GM23248 (cell line): ENCODE data around the gene IZUMO1R. TPM values are rescaled to one million over a fixed set of nuclear protein-coding genes. Genes with fewer than 3 reads are reported as not detected.

Source experiments
- DNase-seq: peaks from one replicate; pipeline ENCODE4 v3.0.0-alpha.2; 2015
- H2AFZ ChIP-seq: fragments of 200-600 bp; sonication (generic); 2 replicates; pipeline ENCODE4 v1.6.1; 2016; ENCODE audit warnings: antibody characterized with exemption
- H3F3A ChIP-seq: fragments of 200-600 bp; sonication (generic); 2 replicates; pipeline ENCODE4 v1.6.1; 2016; ENCODE audit warnings: mild to moderate bottlenecking, antibody characterized with exemption, mixed run types; ENCODE audit not compliant: insufficient read depth
- H3K27ac ChIP-seq: fragments of 200-600 bp; sonication (generic); 2 replicates; pipeline ENCODE4 v1.5.1; 2016; ENCODE audit warnings: mild to moderate bottlenecking
- H3K27me3 ChIP-seq: fragments of 200-600 bp; sonication (generic); replicated peaks from 2 replicates; pipeline ENCODE4 v1.6.1; 2016; ENCODE audit warnings: mild to moderate bottlenecking; ENCODE audit not compliant: insufficient read depth
- H3K36me3 ChIP-seq: fragments of 200-600 bp; sonication (generic); 2 replicates; pipeline ENCODE4 v1.6.1; 2016; ENCODE audit warnings: low read depth, mild to moderate bottlenecking
- H3K4me1 ChIP-seq: fragments of 200-600 bp; sonication (generic); 2 replicates; pipeline ENCODE4 v1.6.1; 2016; ENCODE audit warnings: mild to moderate bottlenecking; ENCODE audit not compliant: insufficient read depth
- H3K4me2 ChIP-seq: fragments of 200-600 bp; sonication (generic); one replicate; pipeline ENCODE4 v1.6.1; 2016; ENCODE audit warnings: mild to moderate bottlenecking; ENCODE audit not compliant: unreplicated experiment
- H3K4me3 ChIP-seq: fragments of 200-600 bp; sonication (generic); 2 replicates; pipeline ENCODE4 v1.5.1; 2016; ENCODE audit warnings: mild to moderate bottlenecking
- H3K79me2 ChIP-seq: fragments of 200-600 bp; sonication (generic); 2 replicates; pipeline ENCODE4 v1.6.1; 2016; ENCODE audit warnings: mild to moderate bottlenecking; ENCODE audit not compliant: insufficient read depth
- H3K9ac ChIP-seq: fragments of 200-600 bp; sonication (generic); 2 replicates; pipeline ENCODE4 v1.6.1; 2016; ENCODE audit warnings: mild to moderate bottlenecking
- H3K9me2 ChIP-seq: fragments of 200-600 bp; sonication (generic); 2 replicates; pipeline ENCODE4 v1.6.1; 2016; ENCODE audit warnings: mixed run types, mild to moderate bottlenecking, moderate library complexity; ENCODE audit not compliant: insufficient read depth
- H3K9me3 ChIP-seq: fragments of 200-600 bp; sonication (generic); one replicate; pipeline ENCODE4 v1.6.1; 2017; ENCODE audit warnings: low read depth
- H4K20me1 ChIP-seq: fragments of 200-600 bp; sonication (generic); 2 replicates; pipeline ENCODE4 v1.6.0; 2016; ENCODE audit not compliant: insufficient read depth
- EZH2 ChIP-seq: fragments of 200-600 bp; sonication (generic); IDR thresholded peaks from 2 replicates; pipeline ENCODE4 v1.6.1; 2018; ENCODE audit warnings: antibody characterized with exemption, mild to moderate bottlenecking; ENCODE audit not compliant: insufficient read depth, poor library complexity, severe bottlenecking
- EZH2phosphoT487 ChIP-seq: fragments of 200-600 bp; sonication (generic); IDR thresholded peaks from 2 replicates; pipeline ENCODE4 v1.6.1; 2018; ENCODE audit warnings: antibody characterized with exemption, moderate library complexity, mild to moderate bottlenecking, low read depth; ENCODE audit not compliant: insufficient read depth
- WGBS, 2 experiments: methylation state at CpG; one replicate each; pipeline ENCODE4 v1.1.6; 2015 to 2017; ENCODE audit warnings: low lambda C conversion rate in 2 of 2, low coverage in 1 of 2; ENCODE audit errors: missing lambda C conversion rate in 2 of 2; 5-methylcytosine and 5-hydroxymethylcytosine counted together
- in situ Hi-C: fragments of 300-500 bp; cut with MboI; formaldehyde crosslinking; loops from 2 replicates; pipeline ENCODE4 v1.15.0; 2020
- polyA plus RNA-seq: library from polyadenylated mRNA; unstranded; fragments of >200 nt; fragmentation: Nextera tagmentation; extraction: Ambion mirVana; gene quantifications from 2 replicates; pipeline ENCODE4 v1.2.1, GENCODE V29; 2016
- total RNA-seq: library from RNA; depleted of rRNA; stranded (reverse); fragments of >200 nt; shearing (Covaris generic); gene quantifications from 2 replicates; pipeline ENCODE4 v1.2.3, GENCODE V29; 2014; rRNA removed

IZUMO1R gene
- total RNA-seq (not detected in 2 replicates), polyA plus RNA-seq (not detected in 2 replicates)

DNA sequence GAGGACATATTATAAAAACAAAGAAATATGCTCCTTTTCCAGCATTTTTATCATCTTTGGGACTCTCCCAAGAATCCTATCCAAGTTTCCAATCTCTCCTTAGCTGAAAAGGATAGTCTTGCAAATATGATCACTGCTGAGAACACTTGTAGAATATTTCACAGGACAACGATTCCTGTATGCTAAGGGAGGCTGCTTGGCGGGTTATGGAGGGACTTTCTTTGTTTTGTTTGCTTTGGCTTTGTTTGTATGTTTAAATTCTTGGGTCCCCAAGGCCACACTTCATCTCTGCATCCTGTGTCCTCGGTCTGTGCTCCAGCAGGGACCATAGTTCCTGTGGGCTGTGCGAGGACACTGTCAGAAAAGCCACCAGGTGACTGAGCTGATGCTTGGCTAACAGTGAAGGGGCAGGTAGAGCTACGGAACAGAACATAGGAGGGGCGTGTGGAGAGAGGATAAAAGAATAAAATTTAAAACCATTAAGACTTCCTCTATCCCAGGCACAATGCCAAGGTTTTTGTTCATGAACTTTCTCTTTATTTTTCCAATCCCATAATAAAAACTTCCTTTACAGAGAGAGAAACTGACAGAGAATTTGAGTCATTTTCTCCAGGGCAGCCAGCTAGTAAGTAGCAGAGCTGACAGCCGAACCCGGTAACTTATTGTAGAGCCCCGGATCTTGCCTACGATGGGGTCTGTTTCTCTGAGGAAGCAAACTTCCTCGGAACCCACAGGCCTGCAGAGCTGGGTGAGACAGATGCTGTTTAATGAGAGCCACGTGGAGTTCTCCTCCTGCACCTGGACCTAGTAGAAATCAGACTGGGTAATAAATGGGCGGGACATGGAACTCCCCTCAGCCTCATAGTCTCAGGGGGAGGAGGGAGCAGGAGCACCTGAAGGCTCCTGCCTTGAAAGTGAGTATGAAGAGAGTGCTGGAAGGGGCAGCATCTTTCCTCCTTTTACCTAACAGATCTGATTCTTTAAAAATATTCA is at the start of gene IZUMO1R:
Gene IZUMO1R (plus strand): TSS at position 615 of the 993 bp plus-strand sequence. CDS start 1,057 bp downstream, outside the sequence.
- Histone ChIP-seq H3K9ac (no peak within 1 kb of the TSS), H3K9me3 (no peaks in the 10 kb centered on the region), H3K27me3 (peaks cover 24% of the 10 kb centered on the region; the same call in 1 of the 2 replicates), H3K36me3 (no peaks in the 10 kb centered on the region), H3K4me1 (no peaks in the 10 kb centered on the region), H3K9me2 (no peaks in the 10 kb centered on the region), H3K79me2 (no peaks in the 10 kb centered on the region), H3K4me3 (no peak within 1 kb of the TSS), H4K20me1 (no peaks in the 10 kb centered on the region), H3K4me2 (no peak within 1 kb of the TSS), H3F3A (no peaks in the 10 kb centered on the region), H3K27ac (no peak within 1 kb of the TSS), H2AFZ (no peak within 1 kb of the TSS)
- in situ Hi-C loops = no loop called here
- DNase-seq = peak; percentile 7
- WGBS, 2 experiments = 16 to 20% methylated on average over 13 of the region's 13 CpGs
- TF ChIP-seq EZH2 (no peak), EZH2phosphoT487 (no peak)

DNA sequence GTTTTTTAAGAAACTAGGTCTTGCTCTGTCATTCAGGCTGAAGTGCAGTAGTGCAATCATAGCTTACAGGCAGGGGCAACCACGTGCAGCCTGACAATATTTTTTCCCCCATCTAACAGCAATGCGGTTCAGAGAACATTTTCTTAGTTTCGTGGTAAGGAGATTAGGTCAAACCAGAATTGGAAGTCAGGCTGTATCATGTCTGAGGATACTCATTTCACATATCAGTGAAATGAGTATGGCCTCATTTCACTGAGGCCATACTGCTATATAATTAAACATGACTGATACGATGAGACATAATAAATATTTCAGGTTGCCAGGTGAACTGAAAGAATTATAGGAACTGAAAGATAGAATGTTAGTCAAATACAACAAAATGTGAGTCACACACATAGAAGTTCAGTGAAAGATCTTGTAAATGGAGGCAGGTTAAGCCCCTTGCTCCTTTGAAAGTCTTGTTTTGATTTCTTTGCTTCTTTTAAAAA is 32.5 kb upstream of the IZUMO1R start:
- H4K20me1 ChIP-seq = no peaks in the 10 kb centered on the region
- no peaks in the 10 kb centered on the region for H3K36me3 ChIP-seq
- H3K9ac ChIP-seq = no peak overlapping the region
- no peak for DNase-seq
- no peak overlapping the region for H3K4me3 ChIP-seq
- in situ Hi-C loops = no loop called here
- no peaks in the 10 kb centered on the region for H3K4me1 ChIP-seq
- no peaks in the 10 kb centered on the region for H3K27me3 ChIP-seq
- no peaks in the 10 kb centered on the region for H3F3A ChIP-seq
- no peaks in the 10 kb centered on the region for H3K9me2 ChIP-seq
- H2AFZ ChIP-seq = no peak overlapping the region
- TF ChIP-seq EZH2 = no peak
- no peak for TF ChIP-seq EZH2phosphoT487
- no peak overlapping the region for H3K4me2 ChIP-seq
- no peaks in the 10 kb centered on the region for H3K9me3 ChIP-seq
- WGBS, 2 experiments = 26% methylated on average over 4 of the region's 4 CpGs
- no peak overlapping the region for H3K27ac ChIP-seq
- no peaks in the 10 kb centered on the region for H3K79me2 ChIP-seq

DNA sequence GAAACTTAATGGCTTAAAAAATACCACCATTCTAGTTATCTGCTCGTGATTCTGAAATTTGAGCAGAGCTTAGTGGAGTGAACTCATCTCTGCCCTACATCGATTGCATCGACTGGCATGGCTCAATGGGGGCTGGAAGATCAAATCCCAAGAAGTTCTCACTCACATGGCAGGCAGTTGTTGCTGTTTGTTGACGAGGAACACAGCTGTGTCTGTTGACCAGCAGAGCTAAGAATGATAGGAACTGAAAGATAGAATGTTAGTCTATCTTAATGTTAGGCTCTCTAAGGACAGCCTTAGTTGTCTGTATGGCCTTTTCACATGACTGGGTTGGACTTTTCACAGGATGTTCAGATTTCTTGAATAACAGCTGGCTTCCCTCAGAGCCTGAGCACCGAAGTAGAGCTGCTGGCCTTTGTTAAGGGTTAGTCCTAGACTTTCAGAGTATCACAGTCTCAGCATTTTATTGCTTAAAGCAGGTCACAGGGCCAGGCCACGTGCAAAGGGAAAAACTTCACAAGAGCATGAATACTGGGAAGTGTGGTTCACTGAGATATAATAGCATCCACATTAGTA is 31.6 kb upstream of the IZUMO1R start:
- in situ Hi-C loops = no loop called here
- H3K27me3 ChIP-seq = no peaks in the 10 kb centered on the region
- TF ChIP-seq EZH2 (no peak), EZH2phosphoT487 (no peak)
- no peaks in the 10 kb centered on the region for H4K20me1 ChIP-seq
- H3K9me2 ChIP-seq = no peaks in the 10 kb centered on the region
- H3K27ac ChIP-seq = no peak overlapping the region
- no peaks in the 10 kb centered on the region for H3K79me2 ChIP-seq
- H3K9ac ChIP-seq = no peak overlapping the region
- 9 to 15% methylated on average over 6 of the region's 6 CpGs for WGBS, 2 experiments
- no peak for DNase-seq
- H3K4me1 ChIP-seq = no peaks in the 10 kb centered on the region
- H3K9me3 ChIP-seq = no peaks in the 10 kb centered on the region
- H2AFZ ChIP-seq = no peak overlapping the region
- H3F3A ChIP-seq = no peaks in the 10 kb centered on the region
- no peak overlapping the region for H3K4me2 ChIP-seq
- no peaks in the 10 kb centered on the region for H3K36me3 ChIP-seq
- no peak overlapping the region for H3K4me3 ChIP-seq

DNA sequence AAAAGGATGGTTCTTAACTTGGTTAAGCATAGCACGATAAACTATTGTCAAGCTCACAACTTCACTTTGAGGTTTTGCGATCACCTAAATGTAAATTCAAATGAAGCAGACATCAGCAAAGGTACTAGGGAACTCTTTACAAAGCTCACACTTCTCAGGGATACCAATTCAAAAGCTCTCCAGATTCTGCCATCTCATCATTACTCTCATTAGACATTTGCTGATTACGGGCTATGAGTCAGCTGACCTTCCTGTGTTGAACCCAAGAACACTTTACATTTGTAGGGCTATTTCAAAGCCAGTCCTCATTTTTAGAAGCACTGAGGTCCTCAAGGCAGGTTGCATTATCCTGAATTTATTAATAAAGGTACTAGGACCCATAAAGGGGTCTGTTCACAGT is 28.4 kb upstream of the IZUMO1R start:
- Histone ChIP-seq H3K9ac (no peak overlapping the region), H3K9me3 (no peaks in the 10 kb centered on the region), H3K27me3 (no peaks in the 10 kb centered on the region), H4K20me1 (no peaks in the 10 kb centered on the region), H3K27ac (no peak overlapping the region), H3K4me3 (no peak overlapping the region), H3K4me1 (no peaks in the 10 kb centered on the region), H3K9me2 (no peaks in the 10 kb centered on the region), H3K4me2 (no peak overlapping the region), H2AFZ (no peak overlapping the region), H3K79me2 (no peaks in the 10 kb centered on the region), H3K36me3 (no peaks in the 10 kb centered on the region), H3F3A (no peaks in the 10 kb centered on the region)
- in situ Hi-C loops = no loop called here
- WGBS, 2 experiments = 57 to 60% methylated on average over 3 of the region's 3 CpGs
- no peak for DNase-seq
- no peak for TF ChIP-seq EZH2phosphoT487
